HG02973 (cell line): ENCODE measurements around the gene ARL3.
"Not testable (repeated sequence)": the region's sequence is repeated elsewhere in the genome, so short reads cannot be mapped to it uniquely, and the experiment has no call there.

Source experiments
- ATAC-seq: cut with Tn5 transposase; IDR thresholded peaks from one replicate; pipeline ENCODE4 v1.9.1; 2021; ENCODE audit warnings: moderate library complexity; ENCODE audit not compliant: unreplicated experiment

Gene ARL3

GRCh38 chr10:102738692-102739121, 24.5 kb upstream of the ARL3 start:
- ATAC-seq: no peak

GRCh38 chr10:102735065-102735562, 20.9 kb upstream of the ARL3 start:
- no peak for ATAC-seq

- no peak for ATAC-seq
These were observed 18.5 kb upstream of the ARL3 start for GRCh38 chr10:102732661-102733060.

DNA sequence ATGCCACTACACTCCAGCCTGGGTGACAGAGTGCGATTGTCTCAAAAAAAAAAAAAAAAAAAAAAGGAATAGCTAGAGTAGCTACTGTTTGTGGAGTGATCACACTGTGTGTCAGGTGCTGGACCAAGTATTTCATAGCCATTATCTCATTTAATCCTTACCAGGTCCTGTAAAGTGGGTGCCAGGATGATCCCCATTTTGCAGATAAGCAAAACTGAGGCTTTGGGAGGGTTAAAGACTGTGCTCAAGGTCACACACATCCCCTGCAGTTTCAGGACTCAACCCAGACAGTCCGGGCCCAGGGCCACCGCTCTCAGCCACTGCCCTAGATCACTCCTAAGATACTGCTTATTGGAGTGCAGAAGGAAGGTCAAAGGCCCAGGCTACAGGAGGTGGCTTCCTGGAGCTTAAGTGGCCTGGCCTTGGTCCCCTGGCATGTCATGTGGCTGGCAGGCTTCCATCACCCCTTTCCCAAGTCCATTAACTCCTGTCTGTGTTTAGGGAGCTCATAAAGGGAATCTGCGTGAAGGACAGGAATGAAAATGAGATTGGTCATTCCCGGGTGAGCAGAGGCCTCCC, 17.1 kb upstream of the ARL3 start:
- no peak for ATAC-seq

GRCh38 chr10:102729029-102730026, 15.1 kb upstream of the ARL3 start:
- ATAC-seq: no peak

DNA sequence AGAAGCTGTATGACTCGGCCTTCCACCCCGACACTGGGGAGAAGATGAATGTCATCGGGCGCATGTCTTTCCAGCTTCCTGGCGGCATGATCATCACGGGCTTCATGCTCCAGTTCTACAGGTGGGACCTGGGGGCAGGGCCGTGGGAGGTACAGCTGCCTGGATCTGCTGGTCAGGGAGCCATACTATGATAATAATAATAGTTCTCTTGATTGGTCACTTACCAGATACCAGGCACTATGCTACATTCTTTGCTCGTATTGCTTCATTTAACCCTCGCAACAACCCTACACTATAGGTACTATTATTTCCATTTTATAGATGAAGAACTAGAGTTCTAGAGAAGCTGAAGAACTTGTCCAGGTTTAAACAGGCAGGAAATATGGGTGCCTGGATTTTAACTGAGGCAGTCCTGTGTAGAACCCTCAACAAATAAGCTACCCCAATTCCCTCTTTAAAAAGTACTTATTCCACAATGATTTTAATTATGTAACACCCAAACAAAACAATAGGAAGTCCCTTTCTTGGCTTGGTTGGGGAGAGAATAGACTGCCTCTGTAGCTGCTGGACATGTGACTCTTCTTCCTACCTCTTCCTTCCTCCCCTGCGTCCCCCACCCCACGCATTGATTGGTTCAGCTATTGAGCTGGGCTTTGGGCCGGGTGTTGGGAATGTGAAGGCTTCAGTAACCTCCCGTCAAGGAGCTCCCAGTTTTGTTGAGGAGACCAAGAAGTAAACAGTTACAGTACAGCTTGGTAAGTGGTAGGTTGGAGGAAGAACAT, 13.0 kb upstream of the ARL3 start:
- no peak for ATAC-seq

- ATAC-seq: no peak
These were observed 12.1 kb upstream of the ARL3 start for GRCh38 chr10:102726274-102726673.

- no peak for ATAC-seq
These were observed 9.8 kb upstream of the ARL3 start for GRCh38 chr10:102723989-102724388.

GRCh38 chr10:102721954-102722353, 7.8 kb upstream of the ARL3 start:
- ATAC-seq: no peak

- ATAC-seq: no peak
These were observed 6.6 kb upstream of the ARL3 start for GRCh38 chr10:102720775-102721301.

DNA sequence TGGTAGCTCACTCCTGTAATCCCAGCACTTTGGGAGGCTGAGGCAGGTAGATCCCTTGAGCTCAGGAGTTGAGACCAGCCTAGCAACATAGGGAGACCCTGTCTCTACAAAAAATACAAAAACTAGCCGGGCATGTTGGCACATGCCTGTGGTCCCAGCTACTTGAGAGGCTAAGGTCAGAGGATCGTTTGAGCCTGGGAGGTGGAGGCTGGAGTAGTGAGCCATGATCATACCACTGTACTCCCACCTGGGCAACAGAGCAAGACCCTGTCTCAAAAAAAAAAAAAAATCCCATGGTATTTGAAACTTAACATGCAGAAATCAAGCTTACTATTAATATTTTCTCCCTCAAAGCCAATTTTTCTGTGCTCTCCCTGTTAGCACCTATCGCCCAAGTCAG, 6.1 kb upstream of the ARL3 start:
- ATAC-seq: no peak

DNA sequence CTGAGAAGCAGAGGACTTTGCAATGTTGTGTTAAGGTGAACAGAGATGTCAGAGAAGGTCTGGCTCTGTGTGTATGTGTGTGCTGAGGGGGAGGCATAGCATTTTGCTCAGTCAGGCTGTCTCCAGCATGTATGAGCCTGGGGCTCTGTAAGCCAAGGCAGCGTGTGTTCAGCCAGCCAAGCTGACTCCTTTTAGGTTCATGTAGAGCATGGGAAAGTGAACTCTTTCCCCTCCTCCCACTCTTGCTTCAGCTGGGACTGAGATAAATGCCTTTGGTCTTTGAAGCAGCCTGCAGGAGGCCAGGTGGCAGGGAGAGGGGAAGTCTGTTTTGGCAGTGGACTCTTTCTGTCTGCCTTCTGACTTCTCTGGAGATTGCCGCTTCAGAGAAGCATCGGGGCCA, 4.0 kb upstream of the ARL3 start:
- ATAC-seq: no peak

- ATAC-seq: not testable (repeated sequence)
These were observed 2.8 kb upstream of the ARL3 start for GRCh38 chr10:102716900-102717565.

GRCh38 chr10:102715880-102716279, 1.7 kb upstream of the ARL3 start:
- no peak for ATAC-seq

DNA sequence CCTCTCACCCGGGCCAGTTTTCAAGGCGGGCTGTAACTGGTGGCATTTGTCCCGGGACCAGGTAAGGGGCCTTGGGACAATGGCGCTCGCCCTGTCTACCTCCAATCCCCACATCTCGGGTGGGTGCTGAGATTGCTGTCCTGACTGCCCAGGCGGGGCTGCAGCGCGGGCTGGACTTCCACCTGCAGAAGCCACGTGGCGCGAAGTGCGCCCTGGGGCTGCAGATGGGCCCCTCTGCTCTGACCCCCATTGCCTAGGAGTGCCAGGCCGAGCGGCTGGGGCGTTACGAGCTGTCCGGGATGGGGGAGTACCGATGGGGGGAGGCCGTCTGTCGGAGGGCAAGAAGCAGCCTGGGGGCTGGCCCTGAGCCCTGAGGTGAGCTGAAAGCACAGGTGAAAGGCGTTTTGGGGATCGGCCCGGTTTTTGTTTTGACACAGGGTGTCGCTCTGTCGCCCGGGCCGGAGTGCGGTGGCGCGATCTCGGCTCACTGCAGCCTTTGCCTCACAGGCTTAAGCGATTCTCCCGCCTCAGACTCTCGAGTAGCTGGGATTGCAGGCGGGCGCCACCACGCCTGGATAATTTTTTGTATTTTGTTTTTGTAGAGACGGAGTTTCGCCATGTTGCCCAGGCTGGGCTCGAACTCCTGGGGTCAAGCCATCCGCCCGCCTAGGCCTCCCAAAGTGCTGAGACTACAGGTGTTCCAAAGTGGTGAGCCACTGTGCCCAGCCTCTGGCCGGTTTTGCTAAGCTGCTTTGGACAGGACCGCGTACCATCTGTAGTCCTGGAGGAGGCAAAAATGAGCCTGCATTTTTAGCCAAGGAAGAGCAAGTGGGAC, 641 bp upstream of the ARL3 start, which contains the start of gene SFXN2:
Gene SFXN2, plus strand, starts transcription at position 16 of the 835 bp plus-strand sequence. CDS start 12,001 bp downstream, outside the sequence.
- peak; percentile 11 for ATAC-seq

DNA sequence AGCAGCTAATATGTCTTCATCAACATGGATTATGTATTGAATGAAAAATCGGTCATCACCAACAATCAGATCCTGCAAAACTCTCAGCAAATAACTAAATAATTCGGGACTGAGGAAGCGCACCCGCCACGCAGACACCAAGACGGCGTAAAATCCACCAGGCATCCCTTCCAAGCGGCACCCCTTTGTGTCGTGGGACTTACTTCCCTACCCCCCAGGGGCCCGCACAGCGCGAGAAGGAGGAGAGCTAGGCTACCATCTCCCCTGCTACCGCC, 721 bp downstream of the ARL3 start:
- peak; percentile 37 for ATAC-seq

GRCh38 chr10:102712843-102713538, 1.2 kb downstream of the ARL3 start:
- no peak for ATAC-seq

DNA sequence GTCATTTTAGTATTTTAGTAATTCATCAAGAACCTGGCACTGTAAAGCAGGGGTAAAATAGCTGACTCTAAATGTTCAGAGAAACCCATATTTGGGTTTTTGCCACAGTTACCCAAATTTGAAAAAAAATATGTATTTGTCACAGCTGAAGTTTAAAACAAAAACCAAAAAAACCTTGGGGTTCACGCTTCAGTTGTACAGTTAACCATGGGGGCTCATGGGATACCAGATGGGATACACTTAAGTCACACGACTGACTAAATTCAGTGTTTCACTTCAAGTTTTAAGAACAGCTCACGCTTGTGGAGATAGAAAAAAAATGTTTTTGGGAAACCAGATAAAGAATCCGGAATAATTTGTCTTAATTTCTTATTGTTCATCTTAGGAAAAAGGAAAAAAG, 2.1 kb downstream of the ARL3 start:
- no peak for ATAC-seq

- ATAC-seq: no peak
These were observed 3.6 kb downstream of the ARL3 start for GRCh38 chr10:102710609-102711008.
